ENCODE measurements around the gene RFX4.
"Not testable (repeated sequence)": the region's sequence is repeated elsewhere in the genome, so short reads cannot be mapped to it uniquely, and the experiment has no call there.

RFX4 gene

DNA sequence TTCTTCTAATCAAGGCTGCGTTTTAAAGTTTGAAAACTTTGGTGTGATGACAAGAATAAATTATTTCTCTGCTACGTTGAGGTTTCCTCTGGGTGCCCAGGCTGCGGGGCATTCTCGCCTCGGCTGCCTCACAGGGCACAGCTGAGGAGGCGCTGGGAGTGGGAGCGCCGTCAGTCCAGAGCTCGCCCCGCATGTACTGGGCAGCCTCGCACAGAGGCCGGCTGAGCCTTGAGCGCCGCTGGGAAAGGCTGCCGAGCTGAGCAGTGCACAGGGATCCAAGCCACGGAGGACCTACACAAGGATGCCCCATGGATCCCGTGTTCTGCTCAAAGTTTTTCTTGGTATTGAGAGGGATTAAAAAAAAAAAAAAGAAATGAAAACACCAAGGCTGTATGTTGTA lies 11.6 kb downstream of the RFX4 start:
- DNase-seq (ENCODE audit: low spot score), result no peak

DNA sequence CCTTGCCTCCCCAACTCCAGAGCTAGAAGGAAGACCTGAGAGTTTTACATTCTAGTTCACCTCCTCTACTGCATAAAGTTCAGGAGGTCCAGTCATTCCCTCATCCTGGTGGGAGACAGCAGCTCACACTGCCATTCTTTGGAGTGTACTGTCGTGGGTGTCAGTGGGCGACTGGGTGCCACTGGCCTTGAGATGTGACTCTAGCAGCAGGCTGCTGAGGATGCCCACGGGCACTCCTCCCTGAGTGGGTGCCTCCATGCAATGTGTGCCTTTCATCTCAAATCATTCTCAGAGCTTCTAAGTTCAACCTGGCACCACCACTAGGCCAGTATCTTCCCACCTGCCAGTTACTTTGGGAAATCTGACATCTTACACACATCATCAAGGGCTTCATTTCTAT lies 12.5 kb downstream of the RFX4 start:
- DNase-seq (ENCODE audit: low spot score), result no peak

DNA sequence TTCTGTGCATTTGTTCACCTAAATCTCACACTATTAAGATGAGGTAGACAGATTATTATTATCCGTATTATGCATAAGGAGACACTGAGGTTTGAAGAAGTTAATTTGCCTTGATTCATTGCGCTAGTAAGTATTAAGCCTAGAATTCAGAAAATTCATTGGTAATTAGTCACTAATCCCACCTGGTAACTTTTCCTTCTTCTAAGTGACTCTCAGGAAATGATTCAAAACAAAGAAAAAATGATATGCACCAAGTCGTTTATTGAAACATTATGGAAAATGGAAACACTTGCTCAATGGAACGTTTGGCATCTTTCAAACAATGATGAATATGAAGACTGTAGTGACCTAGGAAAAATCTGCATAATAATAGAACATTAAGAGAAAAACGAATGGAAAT lies 15.2 kb downstream of the RFX4 start:
- DNase-seq (ENCODE audit: low spot score), result no peak

DNA sequence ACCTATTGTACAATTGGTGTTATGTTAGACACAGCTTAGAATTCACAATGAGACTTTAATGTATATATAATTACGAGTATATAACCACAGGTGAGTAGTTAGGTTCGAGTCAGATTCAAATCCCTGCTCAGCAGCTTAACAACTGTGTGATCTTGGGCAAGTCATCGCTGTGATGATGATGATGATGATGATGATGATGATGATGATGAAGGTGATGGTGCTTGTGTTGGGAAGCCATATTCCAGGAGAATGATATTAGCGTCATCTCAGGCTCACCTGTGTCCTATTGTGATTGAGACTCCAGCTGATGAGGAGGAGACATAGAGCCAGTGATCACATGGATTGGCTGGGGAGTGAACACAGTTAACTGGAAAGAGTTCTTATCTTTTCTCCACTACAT lies 16.5 kb downstream of the RFX4 start:
- DNase-seq (ENCODE audit: low spot score), result no peak

DNA sequence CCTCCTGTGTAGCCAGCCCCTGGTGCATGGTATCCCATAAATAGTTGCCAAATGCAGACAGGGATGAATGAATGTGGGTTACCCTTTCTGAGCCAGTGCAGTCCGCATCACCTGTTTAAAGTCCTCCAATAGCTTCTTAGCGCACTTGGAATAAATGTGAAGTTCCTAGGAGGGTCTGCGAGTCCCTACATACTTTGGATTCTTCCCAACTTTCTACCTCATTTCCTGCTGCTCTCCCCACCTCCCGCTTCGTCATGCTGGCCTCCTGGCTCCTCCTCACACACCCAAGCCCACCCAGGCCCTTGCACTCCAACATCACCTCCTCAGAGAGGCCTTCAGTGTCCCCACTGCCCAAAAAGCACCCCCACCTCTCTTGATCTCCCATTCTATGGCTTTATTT lies 17.7 kb downstream of the RFX4 start:
- no peak for DNase-seq (ENCODE audit: low spot score)

DNA sequence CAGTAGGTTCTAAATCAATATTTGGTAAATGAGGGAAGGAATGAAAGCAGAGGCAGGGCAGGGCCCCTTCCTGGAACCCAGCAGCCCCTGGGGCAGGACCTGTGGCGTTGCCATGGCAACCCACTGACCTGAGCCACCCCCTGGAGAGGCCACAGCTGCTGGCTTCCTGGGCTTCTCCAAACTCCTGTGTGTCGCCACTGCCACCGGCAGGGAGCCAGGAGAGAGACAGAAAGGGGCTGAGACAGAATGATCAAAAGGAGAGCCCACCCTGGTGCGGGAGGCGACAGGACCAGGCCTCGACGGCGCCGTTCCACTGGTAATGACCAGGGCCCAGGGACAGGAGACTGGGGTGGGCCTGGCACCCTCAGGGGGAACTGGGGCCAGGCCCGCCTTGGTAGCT lies 18.2 kb downstream of the RFX4 start:
- DNase-seq (ENCODE audit: low spot score), result no peak

DNA sequence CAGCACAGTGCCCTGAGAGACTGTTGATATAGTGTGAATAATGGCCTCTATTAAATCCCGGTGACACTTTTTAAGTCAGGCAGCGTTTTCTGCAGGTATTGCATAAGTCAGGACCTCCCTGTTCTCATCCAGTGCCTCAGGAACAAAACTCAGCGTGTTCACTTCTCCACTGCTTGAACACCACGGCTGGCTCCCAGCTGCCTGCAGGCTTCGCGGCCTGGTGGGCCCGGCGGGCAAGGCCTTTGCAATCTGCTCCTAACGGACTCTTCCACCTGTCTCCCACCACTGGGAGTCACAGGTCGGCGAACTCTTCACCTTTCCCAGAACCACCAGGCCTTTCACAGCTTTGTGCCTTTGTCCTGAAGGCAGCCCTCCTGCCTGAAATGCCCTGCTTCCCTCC lies 18.7 kb downstream of the RFX4 start:
- DNase-seq (ENCODE audit: low spot score), result no peak

DNA sequence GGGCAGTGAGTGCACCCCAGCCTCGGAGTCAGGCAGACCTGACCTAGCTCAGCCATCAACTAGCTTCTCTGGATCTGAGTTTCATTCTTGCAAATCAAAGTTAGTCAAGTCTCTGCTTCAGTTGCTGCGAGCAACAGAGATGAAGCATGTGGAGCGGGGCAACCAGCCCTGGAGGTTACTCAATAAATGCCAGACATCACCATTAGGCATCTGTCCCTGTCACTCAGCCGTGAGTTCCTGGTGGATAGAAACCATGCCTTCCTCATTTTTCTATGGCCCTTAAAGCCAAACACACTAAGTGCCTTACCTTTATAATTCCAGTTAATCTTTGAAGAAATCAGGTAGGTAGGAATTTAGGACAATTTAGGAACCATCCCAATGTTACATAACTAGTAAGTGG lies 19.3 kb downstream of the RFX4 start:
- DNase-seq (ENCODE audit: low spot score), result no peak

DNA sequence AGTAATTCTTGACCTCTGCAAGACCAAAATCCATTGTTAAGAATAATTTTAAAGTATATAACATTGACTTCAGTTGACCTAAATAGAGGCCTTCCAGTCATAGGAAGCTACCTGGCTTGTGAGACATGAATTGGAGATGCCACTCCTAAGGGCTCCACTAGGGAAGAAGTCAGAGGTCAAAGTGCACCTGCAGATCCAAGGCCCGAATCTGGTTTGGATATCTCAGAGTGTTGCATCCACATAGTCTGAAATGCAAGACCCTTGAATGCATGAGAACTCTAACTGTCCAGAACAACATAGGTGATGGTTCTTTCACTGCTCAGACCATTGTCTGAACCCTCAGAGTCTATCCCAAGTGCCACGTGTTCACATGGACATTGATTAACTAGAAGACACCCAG lies 22.4 kb downstream of the RFX4 start:
- no peak for DNase-seq (ENCODE audit: low spot score)

DNA sequence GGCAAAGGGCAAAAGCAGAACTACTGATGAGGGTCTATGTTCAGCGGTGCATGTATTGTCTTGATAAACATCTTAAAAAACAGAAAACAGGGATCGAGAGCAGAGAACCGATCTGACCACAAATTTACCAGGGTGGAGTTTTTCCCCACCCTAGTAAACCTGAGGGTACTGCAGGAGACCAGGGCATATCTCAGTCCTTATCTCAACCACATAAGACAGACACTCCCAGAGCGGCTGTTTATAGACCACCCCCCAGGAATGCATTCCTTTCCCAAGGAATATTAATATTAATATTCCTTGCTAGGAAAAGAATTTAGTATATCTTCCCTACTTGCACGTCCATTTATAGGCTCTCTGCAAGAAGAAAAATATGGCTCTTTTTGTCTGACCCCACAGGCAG lies 37.8 kb downstream of the RFX4 start:
- not testable (repeated sequence) for DNase-seq (ENCODE audit: low spot score)

DNA sequence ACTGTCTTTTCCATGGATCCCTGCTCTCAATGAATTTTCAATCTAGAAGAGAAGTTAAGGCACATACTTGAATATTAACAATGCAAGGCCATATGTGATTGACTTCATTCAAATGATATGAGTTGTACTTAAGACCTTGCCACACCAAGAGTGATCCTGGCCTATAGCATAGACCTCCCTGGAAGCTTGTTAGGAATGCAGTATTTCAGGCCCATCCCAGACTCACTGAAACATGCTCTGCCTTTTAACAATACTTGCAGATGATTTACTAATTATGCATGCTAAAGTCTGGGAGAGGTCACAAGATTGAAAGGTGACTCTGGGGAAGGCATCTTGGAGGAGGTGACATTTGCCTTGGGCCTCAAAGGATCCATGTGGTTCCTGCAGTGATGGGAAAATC lies 43.2 kb downstream of the RFX4 start:
- DNase-seq (ENCODE audit: low spot score), result no peak

DNA sequence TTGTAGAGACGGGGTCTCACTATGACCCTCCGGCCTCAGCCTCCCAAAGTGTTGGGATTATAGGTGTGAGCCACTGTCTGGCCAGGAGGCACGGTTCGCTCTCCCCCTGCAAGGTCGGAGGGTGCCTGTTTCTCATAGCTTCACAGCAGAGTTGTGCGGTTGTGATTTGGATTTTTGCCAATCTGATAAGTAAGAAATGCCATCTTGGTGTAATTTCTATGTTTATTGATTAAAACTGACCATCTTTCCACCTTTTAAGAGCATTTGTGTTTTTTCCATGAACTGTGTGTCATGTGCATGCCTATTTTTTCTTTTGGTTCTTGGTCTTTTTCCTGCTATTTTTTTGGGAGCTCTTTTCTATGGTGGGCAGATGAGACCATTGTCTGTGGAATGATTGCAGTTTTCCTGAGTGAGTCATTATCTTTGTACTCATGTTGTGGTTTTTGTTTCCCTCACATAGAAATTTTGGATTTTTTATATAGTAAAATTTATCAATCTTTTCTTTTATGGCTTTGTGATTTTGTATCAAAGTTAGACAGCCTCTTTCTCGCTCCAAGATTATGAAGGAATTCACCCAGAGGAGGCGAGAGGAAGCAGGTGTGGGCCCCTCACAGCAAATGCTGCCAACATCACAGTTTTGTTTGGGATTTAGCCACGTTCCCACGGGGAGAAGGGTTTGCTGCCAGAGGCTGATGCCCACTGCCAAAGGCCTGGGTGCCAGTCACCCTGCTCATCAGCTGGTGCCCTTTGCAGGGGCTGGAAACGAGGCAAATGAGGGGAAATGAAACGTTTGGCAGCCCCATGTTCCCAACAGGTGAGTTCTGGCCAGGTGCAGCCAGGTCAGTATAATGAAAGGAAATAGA lies 47.2 kb downstream of the RFX4 start:
- no peak for DNase-seq (ENCODE audit: low spot score)

DNA sequence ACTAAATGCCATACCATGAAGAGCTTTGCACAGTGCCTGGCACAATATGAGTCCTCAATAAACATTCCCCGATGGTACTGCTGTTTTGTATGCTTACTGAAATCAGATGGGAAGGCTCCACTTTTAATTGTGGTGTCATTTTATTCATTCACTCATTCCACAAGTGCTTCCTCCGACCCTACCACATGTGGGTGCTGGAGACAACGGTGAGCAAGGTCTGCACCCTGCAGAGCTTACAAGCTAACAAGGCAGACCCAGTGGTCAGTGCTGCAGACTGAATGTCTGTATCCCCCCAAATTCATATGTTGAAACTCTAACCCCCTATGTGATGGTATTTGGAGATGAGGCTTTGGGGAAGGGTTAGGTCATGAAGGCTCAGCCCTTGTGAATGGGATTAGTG lies 48.3 kb downstream of the RFX4 start:
- DNase-seq (ENCODE audit: low spot score), result no peak

DNA sequence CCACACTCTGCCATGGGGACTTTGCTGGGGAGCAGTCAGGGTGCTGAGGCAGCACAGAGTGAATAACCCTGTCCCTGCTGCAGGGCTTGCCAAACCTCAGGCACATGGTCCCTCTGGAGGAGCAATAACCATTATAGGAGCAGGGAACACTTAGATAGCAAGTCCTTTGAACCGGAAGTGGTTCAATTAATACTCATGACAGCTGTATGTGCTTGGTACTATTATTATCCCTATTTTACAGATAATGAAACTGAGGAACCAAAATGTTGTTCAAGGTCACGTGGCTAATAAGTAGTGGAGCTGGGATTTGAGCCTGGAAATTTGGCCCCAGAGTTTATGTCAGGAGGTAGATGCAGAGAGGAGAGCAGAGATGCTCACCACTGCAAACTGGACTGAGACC lies 49.0 kb downstream of the RFX4 start:
- DNase-seq (ENCODE audit: low spot score), result no peak

DNA sequence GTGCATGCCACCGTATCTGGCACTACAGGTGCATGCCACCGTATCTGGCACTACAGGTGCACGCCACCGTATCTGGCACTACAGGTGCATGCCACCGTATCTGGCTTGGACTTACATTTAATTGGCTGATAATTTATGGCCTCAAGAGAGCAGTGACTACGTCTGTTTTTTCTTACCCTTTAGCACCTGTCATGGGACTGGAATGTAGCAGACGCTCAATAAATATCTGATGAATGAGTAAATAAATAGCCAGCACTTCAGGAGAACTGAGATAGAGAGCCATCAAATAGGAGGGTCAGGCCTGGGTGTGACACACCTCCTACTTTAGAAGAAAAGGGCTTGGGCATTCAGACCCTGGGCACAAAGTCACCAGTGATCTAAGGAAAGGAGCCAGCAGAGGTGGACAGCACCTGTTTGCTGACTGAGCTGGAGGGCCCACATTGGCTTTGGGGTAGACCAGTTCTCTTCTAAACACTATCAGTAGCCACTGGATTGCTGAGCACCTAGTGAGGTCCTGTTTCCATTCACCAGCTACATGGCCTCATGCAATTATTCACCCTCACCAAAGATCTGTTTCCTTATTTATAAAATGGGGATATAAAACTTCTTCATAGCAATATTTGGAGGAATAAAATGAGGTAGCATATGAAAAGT lies 50.1 kb downstream of the RFX4 start:
- DNase-seq (ENCODE audit: low spot score), result no peak

DNA sequence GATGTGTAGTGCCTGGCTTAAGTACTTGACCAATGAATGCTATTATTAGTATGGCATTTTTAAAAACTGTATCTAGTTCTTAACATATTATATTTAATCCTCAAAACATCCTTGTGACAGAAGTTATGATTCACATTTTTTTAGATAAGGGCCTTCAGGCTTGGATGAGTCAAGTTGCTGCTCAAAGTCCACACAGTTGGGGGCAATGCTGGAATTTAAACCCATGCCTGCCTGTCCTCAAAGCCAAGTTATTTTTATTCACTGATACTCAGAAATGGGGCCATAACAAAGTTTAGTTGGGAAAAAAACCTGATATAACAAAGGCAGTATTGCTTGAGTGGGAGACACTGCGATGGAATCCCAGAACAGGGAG lies 50.6 kb downstream of the RFX4 start:
- DNase-seq (ENCODE audit: low spot score), result no peak

DNA sequence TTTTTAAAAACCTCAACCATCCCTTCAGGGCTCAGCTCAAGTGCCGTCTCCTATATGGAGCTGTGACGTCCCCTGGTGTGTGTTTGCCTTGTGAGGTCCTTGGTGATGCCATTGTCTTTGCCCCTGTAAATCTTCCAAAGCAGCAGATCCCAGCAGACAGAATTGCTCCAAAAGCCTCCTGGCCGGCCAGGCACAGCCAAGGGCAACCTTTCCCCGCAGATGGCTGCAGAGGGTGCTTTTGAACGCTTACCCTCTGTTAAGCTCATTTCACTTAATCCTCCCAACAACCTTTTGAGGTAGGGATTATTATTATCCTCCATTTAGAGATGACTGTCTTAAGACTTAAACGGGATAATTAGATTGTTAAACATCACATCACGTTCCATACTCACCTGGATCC lies 51.4 kb downstream of the RFX4 start:
- DNase-seq (ENCODE audit: low spot score), result no peak

DNA sequence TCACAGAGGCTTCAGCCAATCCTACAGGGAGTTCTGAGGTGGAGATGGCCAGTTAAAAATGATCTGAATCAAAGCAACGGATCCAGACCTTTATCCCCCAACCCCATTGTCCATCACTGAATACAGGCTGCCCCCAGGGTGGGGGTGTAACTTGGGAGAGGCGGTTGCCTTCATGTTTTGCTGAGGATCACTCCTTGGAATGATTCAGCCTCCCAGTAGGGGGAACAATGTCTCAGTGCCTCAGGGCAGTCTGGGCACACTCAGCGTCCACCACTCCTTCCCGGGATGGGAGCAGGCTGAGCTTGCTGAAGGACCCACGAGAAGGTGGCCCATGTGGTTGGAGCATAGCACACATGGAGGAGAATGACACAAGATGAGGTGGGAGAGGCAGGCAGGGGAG lies 60.2 kb downstream of the RFX4 start:
- no peak for DNase-seq (ENCODE audit: low spot score)

DNA sequence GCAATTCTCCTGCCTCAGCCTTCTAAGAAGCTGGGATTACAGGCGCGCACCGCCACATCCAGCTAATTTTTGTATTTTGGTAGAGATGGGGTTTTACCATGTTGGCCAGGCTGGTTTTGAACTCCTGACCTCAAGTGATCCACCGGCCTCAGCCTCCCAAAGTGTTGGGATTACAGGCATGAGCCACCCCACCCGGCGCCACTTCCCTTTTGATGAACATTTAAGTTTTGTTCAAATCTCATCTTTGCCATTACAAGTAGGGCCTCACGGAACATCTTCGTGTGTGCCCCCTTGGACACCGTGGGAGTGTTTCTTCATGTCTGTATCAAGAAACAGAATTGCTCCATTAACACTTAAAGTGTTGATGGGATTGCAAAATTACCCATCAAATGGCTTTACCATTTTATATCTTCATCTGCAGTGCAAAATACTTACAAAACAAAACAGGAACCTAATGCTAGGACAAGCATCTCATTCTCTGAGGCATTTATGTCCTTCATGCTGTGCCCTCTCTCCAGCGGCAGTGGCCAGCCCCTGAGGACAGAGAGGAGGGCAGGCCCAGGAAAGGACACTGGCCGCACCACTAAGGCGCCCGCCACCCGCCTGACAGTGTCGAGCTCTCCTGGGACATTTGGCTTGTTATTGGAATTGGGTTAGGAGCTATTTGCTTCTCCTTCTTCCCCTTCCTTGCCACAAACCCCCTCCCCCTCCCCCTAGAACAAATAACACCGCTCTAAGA lies 61.7 kb downstream of the RFX4 start:
- DNase-seq (ENCODE audit: low spot score), result no peak

DNA sequence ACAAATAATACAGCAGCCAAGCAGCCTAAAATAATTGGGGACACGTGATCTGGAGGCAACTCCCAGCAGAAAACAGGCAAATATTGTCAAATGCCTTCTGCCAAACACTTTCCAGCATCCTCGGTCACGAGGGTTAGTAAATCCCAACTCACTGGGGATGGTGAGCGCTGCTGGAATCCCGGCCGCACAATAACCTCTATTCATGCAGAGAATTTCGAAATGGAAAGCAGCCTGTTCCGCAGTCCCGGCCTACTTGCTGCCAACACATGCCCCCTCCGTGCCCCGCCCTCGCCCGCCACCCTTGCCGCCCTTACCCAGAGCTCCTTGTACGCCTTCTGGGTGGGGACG lies 62.2 kb downstream of the RFX4 start:
- DNase-seq (ENCODE audit: low spot score), result peak; percentile 33

DNA sequence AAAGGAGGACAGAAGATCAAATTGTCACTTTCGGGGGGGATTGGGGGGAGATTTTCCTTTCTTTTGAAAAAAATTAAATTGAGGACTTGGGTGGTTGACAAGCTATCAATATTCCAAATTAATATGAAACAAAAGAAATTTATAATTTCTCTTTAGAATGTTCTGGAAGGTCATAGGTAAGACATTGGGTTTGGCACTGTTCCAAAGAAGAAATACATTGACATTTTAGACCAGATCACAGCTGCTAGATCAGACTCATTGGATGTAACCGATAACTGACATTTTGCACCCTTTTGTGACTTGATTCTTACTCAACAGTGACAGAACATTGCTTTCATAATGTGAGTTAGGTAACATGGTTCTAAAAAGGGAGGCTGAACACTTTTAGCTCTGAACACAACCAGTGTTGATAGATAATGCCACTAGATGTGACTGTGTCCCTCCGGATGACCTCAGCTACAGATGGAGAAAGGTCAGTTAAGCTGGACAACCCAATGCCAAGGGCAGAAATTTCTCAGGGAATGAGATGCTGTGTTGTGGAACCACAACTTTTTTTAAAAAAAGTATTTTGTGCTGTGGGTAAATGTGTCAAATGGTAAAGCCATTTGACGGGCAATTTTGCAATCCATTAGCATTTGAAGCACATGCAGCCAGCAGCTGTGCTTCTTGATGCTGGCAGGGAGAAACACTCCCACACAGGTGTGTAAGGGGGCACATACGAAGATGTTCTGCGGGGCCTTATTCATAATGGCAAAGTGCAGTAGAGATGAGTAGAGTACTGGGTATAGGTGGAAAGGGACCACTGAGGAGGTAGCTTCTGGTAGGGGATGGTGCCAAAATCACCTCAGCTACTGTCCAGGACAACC lies 62.9 kb downstream of the RFX4 start:
- no peak for DNase-seq (ENCODE audit: low spot score)

DNA sequence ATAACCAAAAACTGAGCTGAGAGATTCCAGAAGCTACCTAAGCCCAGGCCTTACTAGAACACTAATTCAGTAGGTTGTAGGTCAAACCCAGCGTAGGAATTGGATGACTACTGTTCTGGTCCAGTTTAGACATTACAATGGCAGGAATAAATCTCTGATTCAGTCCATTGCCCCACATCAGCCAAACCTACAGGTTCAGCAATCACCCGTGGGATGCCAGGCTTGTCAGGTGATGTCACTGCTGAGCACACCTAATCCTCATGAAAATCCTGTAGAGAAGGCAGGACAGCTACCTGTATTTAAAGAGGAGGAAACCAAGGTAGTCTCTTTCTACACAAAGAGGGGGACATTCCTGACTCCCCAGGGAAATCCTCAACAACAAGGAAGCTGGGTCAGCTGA lies 63.7 kb downstream of the RFX4 start:
- DNase-seq (ENCODE audit: low spot score), result no peak
